ENCODE measurements around the gene CHD6.

Gene CHD6

DNA sequence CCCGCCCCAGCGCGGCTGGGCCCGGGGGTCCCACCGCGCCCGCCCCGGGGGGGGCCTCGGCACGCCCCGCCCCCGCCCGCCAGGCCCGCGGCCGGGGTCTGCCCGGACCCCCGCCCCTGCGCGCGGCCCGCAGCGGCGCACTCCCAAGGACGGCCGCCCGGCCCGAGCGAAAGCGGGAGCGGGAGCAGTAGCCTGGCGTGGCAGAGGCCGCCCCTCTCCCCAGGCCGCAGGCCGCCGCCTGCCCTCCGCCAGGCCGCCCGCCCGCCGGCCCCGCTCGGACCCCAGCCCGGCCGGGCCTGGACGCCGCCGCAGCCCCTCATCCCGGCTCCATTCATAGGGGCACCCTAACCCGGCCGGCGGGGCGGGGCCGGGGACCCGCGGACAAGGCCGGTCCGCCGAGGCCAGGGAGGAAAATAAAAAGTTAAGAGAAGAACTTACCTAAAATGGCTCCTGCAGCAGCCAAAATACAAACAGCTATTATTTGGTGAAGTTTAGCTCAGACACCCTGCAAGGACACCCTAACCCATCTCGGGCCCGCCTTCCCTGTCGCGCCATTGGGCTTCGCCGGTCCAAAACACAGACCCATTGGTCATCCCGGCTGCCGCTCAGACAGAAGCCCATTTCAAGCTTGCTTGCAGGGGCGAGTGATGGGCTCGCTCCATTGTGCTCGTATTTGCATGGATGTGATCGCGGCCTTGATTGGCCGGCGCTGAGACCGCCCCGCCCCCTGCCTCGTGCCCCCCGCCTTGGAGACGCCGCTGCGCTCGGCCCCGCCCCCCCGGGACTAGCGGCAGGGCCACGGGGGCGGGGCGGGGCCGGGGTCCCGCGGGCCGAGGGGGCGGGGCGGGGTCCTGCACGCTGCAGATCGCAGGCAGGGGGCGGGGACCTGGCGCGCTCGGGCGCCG is at the start of gene CHD6:
Gene CHD6, minus strand, starts transcription at position 476 of the 905 bp plus-strand sequence. CDS start 67,040 bp downstream, outside the sequence.
- peak; percentile 100 for ATAC-seq
- no peak for TF ChIP-seq CREB5 (CRISPR knock-in tag; IDR thresholded peaks at IDR 0.05; ENCODE audit: low read depth)
- TF ChIP-seq ZC3H10 (CRISPR knock-in tag; IDR thresholded peaks at IDR 0.05): no peak
- no peak for TF ChIP-seq CSDC2 (CRISPR knock-in tag; IDR thresholded peaks at IDR 0.05)
- TF ChIP-seq BACH2 (CRISPR knock-in tag; IDR thresholded peaks at IDR 0.05; ENCODE audit: borderline replicate concordance): no peak
- TF ChIP-seq TCF4 (CRISPR knock-in tag; IDR thresholded peaks at IDR 0.05; ENCODE audit: borderline replicate concordance): no peak

DNA sequence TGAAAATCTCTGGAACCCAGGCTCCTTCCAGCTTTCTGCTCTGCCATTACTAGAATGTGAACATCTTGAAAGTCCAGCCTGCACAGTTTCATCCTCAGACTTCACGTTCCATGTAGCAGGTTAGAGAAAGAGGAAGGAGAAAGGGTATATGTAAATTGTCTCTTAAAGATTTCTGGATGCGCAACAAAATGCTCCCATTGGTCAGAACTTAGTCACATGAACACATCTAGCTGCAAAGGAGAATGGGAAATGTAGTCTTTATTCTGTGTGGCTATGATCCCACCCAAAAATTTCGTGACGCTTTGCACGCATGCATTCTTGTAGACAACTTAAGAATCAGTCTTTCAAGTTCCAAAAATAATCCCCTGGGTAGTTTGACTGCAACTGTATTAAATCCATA is 46.4 kb upstream of the CHD6 start:
- no peak for TF ChIP-seq RARB (CRISPR knock-in tag; IDR thresholded peaks at IDR 0.05)
- TF ChIP-seq, protein P1, sequence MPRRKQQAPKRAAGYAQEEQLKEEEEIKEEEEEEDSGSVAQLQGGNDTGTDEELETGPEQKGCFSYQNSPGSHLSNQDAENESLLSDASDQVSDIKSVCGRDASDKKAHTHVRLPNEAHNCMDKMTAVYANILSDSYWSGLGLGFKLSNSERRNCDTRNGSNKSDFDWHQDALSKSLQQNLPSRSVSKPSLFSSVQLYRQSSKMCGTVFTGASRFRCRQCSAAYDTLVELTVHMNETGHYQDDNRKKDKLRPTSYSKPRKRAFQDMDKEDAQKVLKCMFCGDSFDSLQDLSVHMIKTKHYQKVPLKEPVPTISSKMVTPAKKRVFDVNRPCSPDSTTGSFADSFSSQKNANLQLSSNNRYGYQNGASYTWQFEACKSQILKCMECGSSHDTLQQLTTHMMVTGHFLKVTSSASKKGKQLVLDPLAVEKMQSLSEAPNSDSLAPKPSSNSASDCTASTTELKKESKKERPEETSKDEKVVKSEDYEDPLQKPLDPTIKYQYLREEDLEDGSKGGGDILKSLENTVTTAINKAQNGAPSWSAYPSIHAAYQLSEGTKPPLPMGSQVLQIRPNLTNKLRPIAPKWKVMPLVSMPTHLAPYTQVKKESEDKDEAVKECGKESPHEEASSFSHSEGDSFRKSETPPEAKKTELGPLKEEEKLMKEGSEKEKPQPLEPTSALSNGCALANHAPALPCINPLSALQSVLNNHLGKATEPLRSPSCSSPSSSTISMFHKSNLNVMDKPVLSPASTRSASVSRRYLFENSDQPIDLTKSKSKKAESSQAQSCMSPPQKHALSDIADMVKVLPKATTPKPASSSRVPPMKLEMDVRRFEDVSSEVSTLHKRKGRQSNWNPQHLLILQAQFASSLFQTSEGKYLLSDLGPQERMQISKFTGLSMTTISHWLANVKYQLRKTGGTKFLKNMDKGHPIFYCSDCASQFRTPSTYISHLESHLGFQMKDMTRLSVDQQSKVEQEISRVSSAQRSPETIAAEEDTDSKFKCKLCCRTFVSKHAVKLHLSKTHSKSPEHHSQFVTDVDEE (CRISPR knock-in tag; IDR thresholded peaks at IDR 0.05): no peak
- TF ChIP-seq TOX (CRISPR knock-in tag; IDR thresholded peaks at IDR 0.05; ENCODE audit: borderline replicate concordance): no peak
- ATAC-seq: 0 out of 3 replicates have a peak, but pooled peaks have one; percentile 36

DNA sequence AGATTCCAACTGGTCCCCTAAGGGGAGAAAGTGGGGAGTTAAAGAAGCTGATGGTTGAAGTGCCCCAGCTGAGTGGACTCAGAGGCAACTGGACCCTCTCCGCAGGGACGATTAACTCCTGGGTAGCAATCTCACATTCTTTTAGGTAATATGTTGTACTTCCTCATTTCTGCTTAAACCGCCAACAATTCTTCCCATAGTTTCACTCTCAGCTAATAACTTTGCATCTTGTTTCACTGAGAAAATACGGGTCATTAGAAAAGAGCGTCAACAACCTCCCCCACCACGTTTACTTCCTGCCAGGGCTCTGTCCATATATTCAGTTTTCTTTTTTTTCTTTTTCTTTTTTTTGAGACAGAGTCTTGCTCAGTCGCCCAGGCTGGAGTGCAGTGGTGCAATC is 39.5 kb upstream of the CHD6 start:
- no peak for TF ChIP-seq ZNF8 (CRISPR knock-in tag; IDR thresholded peaks at IDR 0.05)
- no peak for TF ChIP-seq ZFP3 (CRISPR knock-in tag; IDR thresholded peaks at IDR 0.05)
- no peak for TF ChIP-seq SNAI2 (CRISPR knock-in tag; IDR thresholded peaks at IDR 0.05)
- TF ChIP-seq BACH2 (CRISPR knock-in tag; IDR thresholded peaks at IDR 0.05; ENCODE audit: borderline replicate concordance): no peak
- no peak for TF ChIP-seq TOX (CRISPR knock-in tag; IDR thresholded peaks at IDR 0.05; ENCODE audit: borderline replicate concordance)
- TF ChIP-seq, protein P2, sequence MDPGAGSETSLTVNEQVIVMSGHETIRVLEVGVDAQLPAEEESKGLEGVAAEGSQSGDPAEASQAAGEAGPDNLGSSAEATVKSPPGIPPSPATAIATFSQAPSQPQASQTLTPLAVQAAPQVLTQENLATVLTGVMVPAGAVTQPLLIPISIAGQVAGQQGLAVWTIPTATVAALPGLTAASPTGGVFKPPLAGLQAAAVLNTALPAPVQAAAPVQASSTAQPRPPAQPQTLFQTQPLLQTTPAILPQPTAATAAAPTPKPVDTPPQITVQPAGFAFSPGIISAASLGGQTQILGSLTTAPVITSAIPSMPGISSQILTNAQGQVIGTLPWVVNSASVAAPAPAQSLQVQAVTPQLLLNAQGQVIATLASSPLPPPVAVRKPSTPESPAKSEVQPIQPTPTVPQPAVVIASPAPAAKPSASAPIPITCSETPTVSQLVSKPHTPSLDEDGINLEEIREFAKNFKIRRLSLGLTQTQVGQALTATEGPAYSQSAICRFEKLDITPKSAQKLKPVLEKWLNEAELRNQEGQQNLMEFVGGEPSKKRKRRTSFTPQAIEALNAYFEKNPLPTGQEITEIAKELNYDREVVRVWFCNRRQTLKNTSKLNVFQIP (CRISPR knock-in tag; IDR thresholded peaks at IDR 0.05; ENCODE audit: borderline replicate concordance, low read depth): no peak
- no peak for TF ChIP-seq OSR1 (CRISPR knock-in tag; IDR thresholded peaks at IDR 0.05)
- TF ChIP-seq, protein P1 (CRISPR knock-in tag; IDR thresholded peaks at IDR 0.05): no peak
- TF ChIP-seq RARB (CRISPR knock-in tag; IDR thresholded peaks at IDR 0.05): no peak
- no peak for TF ChIP-seq CREB5 (CRISPR knock-in tag; IDR thresholded peaks at IDR 0.05; ENCODE audit: low read depth)
- TF ChIP-seq, protein P3, sequence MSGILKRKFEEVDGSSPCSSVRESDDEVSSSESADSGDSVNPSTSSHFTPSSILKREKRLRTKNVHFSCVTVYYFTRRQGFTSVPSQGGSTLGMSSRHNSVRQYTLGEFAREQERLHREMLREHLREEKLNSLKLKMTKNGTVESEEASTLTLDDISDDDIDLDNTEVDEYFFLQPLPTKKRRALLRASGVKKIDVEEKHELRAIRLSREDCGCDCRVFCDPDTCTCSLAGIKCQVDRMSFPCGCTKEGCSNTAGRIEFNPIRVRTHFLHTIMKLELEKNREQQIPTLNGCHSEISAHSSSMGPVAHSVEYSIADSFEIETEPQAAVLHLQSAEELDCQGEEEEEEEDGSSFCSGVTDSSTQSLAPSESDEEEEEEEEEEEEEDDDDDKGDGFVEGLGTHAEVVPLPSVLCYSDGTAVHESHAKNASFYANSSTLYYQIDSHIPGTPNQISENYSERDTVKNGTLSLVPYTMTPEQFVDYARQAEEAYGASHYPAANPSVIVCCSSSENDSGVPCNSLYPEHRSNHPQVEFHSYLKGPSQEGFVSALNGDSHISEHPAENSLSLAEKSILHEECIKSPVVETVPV (CRISPR knock-in tag; IDR thresholded peaks at IDR 0.05): no peak
- TF ChIP-seq ARNTL (CRISPR knock-in tag; IDR thresholded peaks at IDR 0.05; ENCODE audit: borderline replicate concordance, low read depth): no peak
- TF ChIP-seq PPARA (CRISPR knock-in tag; IDR thresholded peaks at IDR 0.05; ENCODE audit: borderline replicate concordance): no peak
- no peak for TF ChIP-seq ZFP30 (CRISPR knock-in tag; IDR thresholded peaks at IDR 0.05)
- TF ChIP-seq CSDC2 (CRISPR knock-in tag; IDR thresholded peaks at IDR 0.05): no peak
- no peak for ATAC-seq
